Smooth muscle cell (in vitro differentiated cells): ENCODE measurements around the gene MAN2A2. TPM values are rescaled to one million over a fixed set of nuclear protein-coding genes. Genes with fewer than 3 reads are reported as not detected.

Experiments
- DNase-seq: peaks from one replicate; lab custom pipeline; 2025; ENCODE audit not compliant: unreplicated experiment; lab: John Stamatoyannopoulos, UW
- H2AFZ ChIP-seq: fragments of 200-600 bp; sonication (generic); 2 replicates; pipeline ENCODE4 v1.6.0; 2016; ENCODE audit warnings: antibody characterized with exemption, low read depth, mild to moderate bottlenecking
- H3F3A ChIP-seq: fragments of 200-600 bp; sonication (generic); 2 replicates; pipeline ENCODE4 v1.6.0; 2017; ENCODE audit warnings: antibody characterized with exemption, low read depth
- H3K27ac ChIP-seq: fragments of 200-600 bp; sonication (generic); 2 replicates; pipeline ENCODE4 v1.5.1; 2016; ENCODE audit warnings: low read depth, mild to moderate bottlenecking
- H3K27me3 ChIP-seq: fragments of 200-600 bp; sonication (generic); 2 replicates; pipeline ENCODE4 v1.6.1; 2016; ENCODE audit warnings: low read depth, mild to moderate bottlenecking
- H3K36me3 ChIP-seq: fragments of 200-600 bp; sonication (generic); 2 replicates; pipeline ENCODE4 v1.5.1; 2016; ENCODE audit warnings: low read depth
- H3K4me1 ChIP-seq: fragments of 200-600 bp; sonication (generic); 2 replicates; pipeline ENCODE4 v1.5.1; 2016; ENCODE audit warnings: low read depth
- H3K4me2 ChIP-seq: fragments of 200-600 bp; sonication (generic); 2 replicates; pipeline ENCODE4 v1.6.0; 2016; ENCODE audit warnings: mild to moderate bottlenecking
- H3K4me3 ChIP-seq: fragments of 200-600 bp; sonication (generic); 2 replicates; pipeline ENCODE4 v1.5.1; 2016; ENCODE audit warnings: mild to moderate bottlenecking
- H3K79me2 ChIP-seq: fragments of 200-600 bp; sonication (generic); 2 replicates; pipeline ENCODE4 v1.6.0; 2016; ENCODE audit warnings: low read depth, mild to moderate bottlenecking
- H3K9ac ChIP-seq: fragments of 200-600 bp; sonication (generic); 2 replicates; pipeline ENCODE4 v1.6.0; 2016; ENCODE audit warnings: low read depth
- H3K9me3 ChIP-seq: fragments of 200-600 bp; sonication (generic); replicated peaks from 2 replicates; pipeline ENCODE4 v1.5.1; 2016; ENCODE audit warnings: low read depth
- H4K20me1 ChIP-seq: fragments of 200-600 bp; sonication (generic); 2 replicates; pipeline ENCODE4 v1.6.0; 2016; ENCODE audit warnings: low read depth
- CTCF ChIP-seq: fragments of 200-600 bp; sonication (generic); IDR thresholded peaks from 2 replicates; pipeline ENCODE4 v1.5.1; 2017; ENCODE audit warnings: borderline replicate concordance, mild to moderate bottlenecking, antibody characterized with exemption; ENCODE audit not compliant: insufficient read depth, poor library complexity, severe bottlenecking
- WGBS: methylation state at CpG from one replicate; pipeline ENCODE4 v1.1.7; 2016; ENCODE audit warnings: low lambda C conversion rate; 5-methylcytosine and 5-hydroxymethylcytosine counted together
- polyA plus RNA-seq: library from polyadenylated mRNA; unstranded; fragments of >200 nt; fragmentation: Nextera tagmentation; extraction: Ambion mirVana; gene quantifications from 2 replicates; pipeline ENCODE4 v1.2.1, GENCODE V29; 2016
- small RNA-seq: library from RNA; depleted of rRNA; stranded (forward); fragments of <200 nt; gene quantifications from one replicate; pipeline ENCODE3, GENCODE V24; 2014
- total RNA-seq: library from RNA; depleted of rRNA; stranded (reverse); fragments of >200 nt; gene quantifications from 2 replicates; pipeline ENCODE4 v1.2.3, GENCODE V29; 2014

MAN2A2 gene
- total and polyA plus RNA-seq, 2 experiments from 2014 or later = 9.7 to 11.0 TPM

- Histone ChIP-seq H3K27me3 (no peaks in the 10 kb centered on the region), H3K9me3 (no peaks in the 10 kb centered on the region), H3K4me2 (no peak overlapping the region), H3K36me3 (no peaks in the 10 kb centered on the region), H3F3A (no peaks in the 10 kb centered on the region), H3K9ac (no peak overlapping the region), H3K79me2 (no peaks in the 10 kb centered on the region), H3K4me1 (no peaks in the 10 kb centered on the region), H4K20me1 (no peaks in the 10 kb centered on the region), H3K27ac (no peak overlapping the region), H3K4me3 (no peak overlapping the region), H2AFZ (no peak overlapping the region)
- no peak for DNase-seq
- 96% methylated on average over 7 of the region's 7 CpGs for WGBS
- no peak for TF ChIP-seq CTCF
Measured at GRCh38 chr15:90970274-90970673, 67.2 kb downstream of the MAN2A2 start.

- no peaks in the 10 kb centered on the region for H3K36me3 ChIP-seq
- no peaks in the 10 kb centered on the region for H3F3A ChIP-seq
- no peaks in the 10 kb centered on the region for H3K27me3 ChIP-seq
- H3K27ac ChIP-seq = no peak overlapping the region
- no peak overlapping the region for H3K4me2 ChIP-seq
- no peak overlapping the region for H3K4me3 ChIP-seq
- 100% methylated on average over 5 of the region's 5 CpGs for WGBS
- no peaks in the 10 kb centered on the region for H4K20me1 ChIP-seq
- DNase-seq = no peak
- no peak for TF ChIP-seq CTCF
- H3K9ac ChIP-seq = no peak overlapping the region
- no peaks in the 10 kb centered on the region for H3K79me2 ChIP-seq
- no peak overlapping the region for H2AFZ ChIP-seq
- H3K4me1 ChIP-seq = no peaks in the 10 kb centered on the region
- no peaks in the 10 kb centered on the region for H3K9me3 ChIP-seq
Measured at GRCh38 chr15:90972133-90972532, 69.0 kb downstream of the MAN2A2 start.

Small RNA genes within 50 kb of the gene (small RNA-seq; reads per million reads assigned to genes)
- not detected for gene RN7SL363P

Other genes starting within 250 kb of the MAN2A2 start
- gene BLM, start 186.0 kb upstream of the MAN2A2 start, total RNA-seq = 4.9 and 5.6 TPM in 2 replicates
- 1.7 and 3.1 TPM in 2 replicates for gene BLM, start 186.0 kb upstream of the MAN2A2 start, polyA plus RNA-seq
- 52.5 and 66.0 TPM in 2 replicates for gene FURIN, start 34.7 kb upstream of the MAN2A2 start, total RNA-seq
- 113 and 121 TPM in 2 replicates for gene FURIN, start 34.7 kb upstream of the MAN2A2 start, polyA plus RNA-seq
- gene FES, start 18.8 kb upstream of the MAN2A2 start, total RNA-seq = 4.9 and 6.3 TPM in 2 replicates
- 6.2 and 8.2 TPM in 2 replicates for gene FES, start 18.8 kb upstream of the MAN2A2 start, polyA plus RNA-seq
- gene HDDC3, start 29.2 kb downstream of the MAN2A2 start, total RNA-seq = 10.0 and 16.0 TPM in 2 replicates
- gene HDDC3, start 29.2 kb downstream of the MAN2A2 start, polyA plus RNA-seq = 15.5 and 16.3 TPM in 2 replicates
- 43.6 and 57.5 TPM in 2 replicates for gene UNC45A, start 32.0 kb downstream of the MAN2A2 start, total RNA-seq
- gene UNC45A, start 32.0 kb downstream of the MAN2A2 start, polyA plus RNA-seq = 66.6 and 68.4 TPM in 2 replicates
- 4.4 and 5.8 TPM in 2 replicates for gene RCCD1, start 51.6 kb downstream of the MAN2A2 start, total RNA-seq
- 9.2 and 14.8 TPM in 2 replicates for gene RCCD1, start 51.6 kb downstream of the MAN2A2 start, polyA plus RNA-seq
- 20.4 and 41.1 TPM in 2 replicates for gene PRC1, start 91.2 kb downstream of the MAN2A2 start, total RNA-seq
- gene PRC1, start 91.2 kb downstream of the MAN2A2 start, polyA plus RNA-seq = 29.7 and 32.3 TPM in 2 replicates
- gene VPS33B, start 119.3 kb downstream of the MAN2A2 start, total RNA-seq = 9.4 and 9.7 TPM in 2 replicates
- gene VPS33B, start 119.3 kb downstream of the MAN2A2 start, polyA plus RNA-seq = 12.4 and 18.1 TPM in 2 replicates
- not detected in 2 replicates for gene SV2B, start 197.0 kb downstream of the MAN2A2 start, total RNA-seq
- not detected in 2 replicates for gene SV2B, start 197.0 kb downstream of the MAN2A2 start, polyA plus RNA-seq